GM12874 (cell line): ENCODE measurements around the gene MRPL44.

Source experiments
- TF ChIP-seq, protein P1 (sequence below): IDR thresholded peaks from 2 replicates; pipeline ENCODE4 v1.5.1; 2011; ENCODE audit warnings: low read depth, mild to moderate bottlenecking, control low read depth, low read length, moderate library complexity; ENCODE audit not compliant: insufficient read depth

The MRPL44 gene

DNA sequence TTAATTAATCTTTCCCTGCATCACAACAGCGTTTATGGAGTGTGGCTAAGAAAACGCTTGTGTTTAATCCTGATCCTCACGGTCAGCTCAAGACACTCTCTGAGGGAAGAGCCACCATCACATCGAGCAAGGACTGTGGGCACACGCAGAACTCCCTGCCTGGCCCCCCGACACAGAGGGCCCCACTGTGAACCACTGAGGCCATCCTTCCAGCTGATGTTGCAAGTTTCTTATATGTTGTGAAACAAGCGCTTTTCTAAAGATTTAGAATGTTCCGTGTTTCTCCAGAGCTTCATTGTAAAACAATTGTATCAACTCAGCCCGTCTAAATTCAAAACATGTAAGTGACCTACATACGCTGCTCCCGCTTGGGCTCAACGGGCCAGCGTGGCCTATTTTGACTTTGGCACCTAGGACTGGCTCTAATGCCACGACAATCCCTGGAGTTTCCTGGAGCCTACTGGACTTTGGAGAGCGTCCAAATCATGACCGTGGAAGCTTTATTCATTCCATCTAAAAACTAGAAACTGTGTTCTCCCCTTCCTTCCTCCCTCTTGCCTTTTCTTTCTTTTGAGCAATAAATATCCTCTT is 46.9 kb downstream of the MRPL44 start:
- TF ChIP-seq, protein P1, sequence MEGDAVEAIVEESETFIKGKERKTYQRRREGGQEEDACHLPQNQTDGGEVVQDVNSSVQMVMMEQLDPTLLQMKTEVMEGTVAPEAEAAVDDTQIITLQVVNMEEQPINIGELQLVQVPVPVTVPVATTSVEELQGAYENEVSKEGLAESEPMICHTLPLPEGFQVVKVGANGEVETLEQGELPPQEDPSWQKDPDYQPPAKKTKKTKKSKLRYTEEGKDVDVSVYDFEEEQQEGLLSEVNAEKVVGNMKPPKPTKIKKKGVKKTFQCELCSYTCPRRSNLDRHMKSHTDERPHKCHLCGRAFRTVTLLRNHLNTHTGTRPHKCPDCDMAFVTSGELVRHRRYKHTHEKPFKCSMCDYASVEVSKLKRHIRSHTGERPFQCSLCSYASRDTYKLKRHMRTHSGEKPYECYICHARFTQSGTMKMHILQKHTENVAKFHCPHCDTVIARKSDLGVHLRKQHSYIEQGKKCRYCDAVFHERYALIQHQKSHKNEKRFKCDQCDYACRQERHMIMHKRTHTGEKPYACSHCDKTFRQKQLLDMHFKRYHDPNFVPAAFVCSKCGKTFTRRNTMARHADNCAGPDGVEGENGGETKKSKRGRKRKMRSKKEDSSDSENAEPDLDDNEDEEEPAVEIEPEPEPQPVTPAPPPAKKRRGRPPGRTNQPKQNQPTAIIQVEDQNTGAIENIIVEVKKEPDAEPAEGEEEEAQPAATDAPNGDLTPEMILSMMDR: no peak

DNA sequence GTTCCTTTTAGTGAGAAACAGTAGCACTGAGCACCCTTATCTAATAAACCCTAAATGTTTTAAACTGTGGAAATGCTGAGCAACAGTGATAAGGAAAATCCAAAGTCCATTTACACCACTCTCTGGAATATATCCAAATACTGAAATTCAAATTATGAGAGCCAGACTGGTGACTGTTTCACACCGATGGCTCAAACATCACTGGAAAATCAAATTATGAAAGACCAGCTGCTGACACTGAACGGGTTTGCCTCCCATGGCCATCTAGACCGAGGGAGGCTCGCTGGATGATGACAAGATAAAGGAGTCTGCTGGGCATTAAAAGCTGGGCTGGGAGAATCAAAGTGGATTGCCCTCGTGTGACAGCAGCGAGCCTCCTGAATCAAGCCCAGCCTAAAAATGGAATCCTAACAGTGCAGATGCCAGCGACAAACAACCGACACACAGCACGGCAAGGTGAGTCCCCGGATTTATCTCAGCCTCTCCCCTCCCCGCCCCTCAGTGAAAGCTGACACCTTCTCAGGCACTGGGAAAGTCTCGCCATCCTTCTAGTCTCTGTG is 51.5 kb downstream of the MRPL44 start:
- TF ChIP-seq, protein P1: no peak

DNA sequence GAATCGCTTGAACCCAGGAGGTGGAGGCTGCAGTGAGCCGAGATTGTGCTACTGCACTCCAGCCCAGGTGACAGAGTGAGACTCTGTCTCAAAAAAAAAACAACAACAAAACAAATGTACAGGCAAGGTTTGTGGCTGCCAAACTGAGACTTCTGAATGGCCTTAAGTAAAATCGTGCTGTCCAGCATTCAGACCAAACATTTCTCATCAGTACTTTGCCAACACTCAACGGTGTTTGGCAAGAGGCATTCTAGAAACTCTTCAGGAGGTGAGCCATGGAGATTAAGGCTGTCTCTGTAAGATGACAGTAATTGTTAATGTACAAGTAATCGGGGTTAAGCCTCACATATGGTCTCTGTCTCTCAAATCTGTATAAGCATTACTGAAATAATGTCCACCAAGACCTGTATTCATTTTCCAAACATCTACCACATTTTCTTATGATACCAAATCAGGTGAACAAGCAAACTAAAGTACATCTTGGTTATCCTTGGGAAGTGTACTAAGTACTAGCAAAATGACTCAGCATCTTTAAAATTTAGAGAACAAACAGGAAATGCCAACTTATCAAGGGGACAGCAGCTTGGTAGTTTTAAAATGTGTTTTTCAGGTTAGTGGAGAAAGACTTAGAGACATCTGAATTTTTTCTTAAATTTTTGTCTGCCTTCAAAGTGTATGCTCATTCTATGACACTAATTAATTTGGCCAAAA is 52.5 kb downstream of the MRPL44 start:
- TF ChIP-seq, protein P1: no peak

DNA sequence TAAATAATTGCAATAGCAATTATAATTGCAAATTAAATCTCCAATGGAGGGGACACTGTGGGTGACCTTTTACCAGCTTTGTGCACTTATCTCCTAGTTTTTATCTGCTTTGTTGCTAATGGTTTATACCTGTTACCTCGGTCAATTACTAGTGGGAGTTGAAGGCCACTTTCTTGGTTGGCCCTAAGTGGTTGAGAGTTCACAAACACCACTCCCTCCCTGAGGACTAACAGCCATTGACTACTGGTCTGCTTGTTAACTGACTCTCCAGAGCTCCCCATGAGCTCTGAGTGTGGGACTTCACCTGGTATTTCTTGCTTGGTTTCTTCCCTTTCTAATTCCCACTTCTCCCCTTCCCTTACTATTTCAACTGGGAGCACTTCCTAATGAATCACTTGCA is 54.6 kb downstream of the MRPL44 start:
- TF ChIP-seq, protein P1: no peak

DNA sequence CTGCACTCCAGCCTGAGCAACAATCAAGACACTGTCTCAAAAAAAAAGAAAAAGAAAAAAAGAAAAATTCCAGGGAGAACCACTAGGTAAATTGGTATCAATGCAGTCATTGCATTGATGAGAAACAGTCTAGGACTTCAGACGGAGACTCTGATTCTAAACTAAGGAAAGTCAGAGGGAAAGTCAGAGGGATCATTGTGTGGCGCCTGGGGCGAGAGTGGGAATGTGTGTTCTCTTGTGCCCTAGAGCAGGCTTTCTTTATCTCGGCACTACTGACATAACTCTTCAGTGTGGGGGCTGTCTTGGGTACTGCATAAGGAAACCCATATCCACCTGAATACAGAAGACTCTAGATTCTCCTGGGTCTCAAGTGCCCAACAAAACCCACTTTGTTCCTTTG is 57.1 kb downstream of the MRPL44 start:
- TF ChIP-seq, protein P1: no peak

DNA sequence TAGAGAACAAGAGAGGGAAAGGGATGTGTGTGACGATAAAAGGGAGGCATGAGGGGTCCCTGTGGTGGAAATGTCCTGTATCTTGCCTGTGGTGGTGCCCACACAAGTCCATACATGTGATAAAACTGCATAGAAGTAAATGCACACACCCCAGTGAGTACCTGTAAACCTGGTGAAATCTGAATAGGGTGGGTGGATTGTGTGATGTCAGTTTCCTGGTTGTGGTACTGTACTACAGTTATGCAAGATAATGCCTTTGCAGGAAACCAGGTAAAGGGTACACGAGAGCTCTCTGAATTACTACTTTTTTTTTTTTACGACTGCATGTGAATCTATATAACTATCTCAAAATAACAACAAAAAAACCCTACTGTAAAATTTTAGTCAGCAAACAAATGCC is 59.7 kb downstream of the MRPL44 start:
- TF ChIP-seq, protein P1: no peak
